GM23248 (cell line): ENCODE results near the gene FTCDNL1. TPM values are rescaled to one million over a fixed set of nuclear protein-coding genes. Genes with fewer than 3 reads are reported as not detected.

Experiments used
- DNase-seq: peaks from one replicate; pipeline ENCODE4 v3.0.0-alpha.2; 2015
- H2AFZ ChIP-seq: fragments of 200-600 bp; sonication (generic); 2 replicates; pipeline ENCODE4 v1.6.1; 2016; ENCODE audit warnings: antibody characterized with exemption
- H3F3A ChIP-seq: fragments of 200-600 bp; sonication (generic); 2 replicates; pipeline ENCODE4 v1.6.1; 2016; ENCODE audit warnings: mild to moderate bottlenecking, antibody characterized with exemption, mixed run types; ENCODE audit not compliant: insufficient read depth
- H3K27ac ChIP-seq: fragments of 200-600 bp; sonication (generic); 2 replicates; pipeline ENCODE4 v1.5.1; 2016; ENCODE audit warnings: mild to moderate bottlenecking
- H3K27me3 ChIP-seq: fragments of 200-600 bp; sonication (generic); replicated peaks from 2 replicates; pipeline ENCODE4 v1.6.1; 2016; ENCODE audit warnings: mild to moderate bottlenecking; ENCODE audit not compliant: insufficient read depth
- H3K36me3 ChIP-seq: fragments of 200-600 bp; sonication (generic); 2 replicates; pipeline ENCODE4 v1.6.1; 2016; ENCODE audit warnings: low read depth, mild to moderate bottlenecking
- H3K4me1 ChIP-seq: fragments of 200-600 bp; sonication (generic); 2 replicates; pipeline ENCODE4 v1.6.1; 2016; ENCODE audit warnings: mild to moderate bottlenecking; ENCODE audit not compliant: insufficient read depth
- H3K4me2 ChIP-seq: fragments of 200-600 bp; sonication (generic); one replicate; pipeline ENCODE4 v1.6.1; 2016; ENCODE audit warnings: mild to moderate bottlenecking; ENCODE audit not compliant: unreplicated experiment
- H3K4me3 ChIP-seq: fragments of 200-600 bp; sonication (generic); 2 replicates; pipeline ENCODE4 v1.5.1; 2016; ENCODE audit warnings: mild to moderate bottlenecking
- H3K79me2 ChIP-seq: fragments of 200-600 bp; sonication (generic); 2 replicates; pipeline ENCODE4 v1.6.1; 2016; ENCODE audit warnings: mild to moderate bottlenecking; ENCODE audit not compliant: insufficient read depth
- H3K9ac ChIP-seq: fragments of 200-600 bp; sonication (generic); 2 replicates; pipeline ENCODE4 v1.6.1; 2016; ENCODE audit warnings: mild to moderate bottlenecking
- H3K9me2 ChIP-seq: fragments of 200-600 bp; sonication (generic); 2 replicates; pipeline ENCODE4 v1.6.1; 2016; ENCODE audit warnings: mixed run types, mild to moderate bottlenecking, moderate library complexity; ENCODE audit not compliant: insufficient read depth
- H3K9me3 ChIP-seq: fragments of 200-600 bp; sonication (generic); one replicate; pipeline ENCODE4 v1.6.1; 2017; ENCODE audit warnings: low read depth
- H4K20me1 ChIP-seq: fragments of 200-600 bp; sonication (generic); 2 replicates; pipeline ENCODE4 v1.6.0; 2016; ENCODE audit not compliant: insufficient read depth
- EZH2 ChIP-seq: fragments of 200-600 bp; sonication (generic); IDR thresholded peaks from 2 replicates; pipeline ENCODE4 v1.6.1; 2018; ENCODE audit warnings: antibody characterized with exemption, mild to moderate bottlenecking; ENCODE audit not compliant: insufficient read depth, poor library complexity, severe bottlenecking
- EZH2phosphoT487 ChIP-seq: fragments of 200-600 bp; sonication (generic); IDR thresholded peaks from 2 replicates; pipeline ENCODE4 v1.6.1; 2018; ENCODE audit warnings: antibody characterized with exemption, moderate library complexity, mild to moderate bottlenecking, low read depth; ENCODE audit not compliant: insufficient read depth
- WGBS, 2 experiments: methylation state at CpG; one replicate each; pipeline ENCODE4 v1.1.6; 2015 to 2017; ENCODE audit warnings: low lambda C conversion rate in 2 of 2, low coverage in 1 of 2; ENCODE audit errors: missing lambda C conversion rate in 2 of 2; 5-methylcytosine and 5-hydroxymethylcytosine counted together
- in situ Hi-C: fragments of 300-500 bp; cut with MboI; formaldehyde crosslinking; loops from 2 replicates; pipeline ENCODE4 v1.15.0; 2020
- polyA plus RNA-seq: library from polyadenylated mRNA; unstranded; fragments of >200 nt; fragmentation: Nextera tagmentation; extraction: Ambion mirVana; gene quantifications from 2 replicates; pipeline ENCODE4 v1.2.1, GENCODE V29; 2016
- total RNA-seq: library from RNA; depleted of rRNA; stranded (reverse); fragments of >200 nt; shearing (Covaris generic); gene quantifications from 2 replicates; pipeline ENCODE4 v1.2.3, GENCODE V29; 2014

The FTCDNL1 gene
- total and polyA plus RNA-seq, 2 experiments from 2014 or later, result 0.65 to 1.9 TPM

DNA sequence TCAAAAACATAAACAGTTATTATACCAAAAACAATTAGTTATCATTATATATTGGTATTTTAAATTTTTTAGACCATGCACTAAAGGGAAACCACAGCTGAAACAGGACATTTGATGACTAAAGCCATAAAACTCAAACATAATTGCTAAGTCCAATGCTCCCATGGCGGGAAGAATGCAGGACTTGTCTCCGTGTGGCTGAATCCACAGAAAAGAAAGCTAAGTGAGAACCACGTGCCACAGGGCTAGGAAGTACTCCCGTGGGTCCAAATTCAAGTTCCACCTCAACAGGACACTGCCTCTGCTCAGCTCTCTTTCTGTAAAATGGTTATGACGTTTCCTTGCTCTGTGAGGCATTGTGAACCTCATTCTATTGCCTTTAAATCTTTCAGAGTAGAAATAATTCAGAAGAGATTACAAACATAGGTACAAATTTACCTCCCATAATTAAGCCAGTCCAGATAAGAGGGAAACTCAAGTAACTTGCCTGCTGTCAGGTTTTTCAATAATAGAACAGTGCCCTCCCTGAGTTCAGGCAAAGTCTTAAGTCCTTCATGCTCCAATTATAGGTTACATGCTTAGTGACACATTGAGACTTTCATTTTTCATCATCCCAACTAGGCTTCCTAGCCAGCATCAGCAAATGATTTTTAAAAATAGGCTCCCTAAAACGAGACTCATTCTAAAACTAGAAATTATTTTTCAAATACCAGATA is 36.7 kb downstream of the FTCDNL1 start:
- Histone ChIP-seq H3K27me3 (no peaks in the 10 kb centered on the region), H4K20me1 (no peaks in the 10 kb centered on the region), H3K4me2 (no peak overlapping the region), H3K4me3 (no peak overlapping the region), H2AFZ (no peak overlapping the region), H3K79me2 (no peaks in the 10 kb centered on the region), H3K9me3 (no peaks in the 10 kb centered on the region), H3K36me3 (no peaks in the 10 kb centered on the region), H3K9ac (no peak overlapping the region), H3F3A (peaks cover 7% of the 10 kb centered on the region; the same call in 1 of the 2 replicates), H3K4me1 (peaks cover 14% of the 10 kb centered on the region), H3K9me2 (no peaks in the 10 kb centered on the region), H3K27ac (no peak overlapping the region)
- in situ Hi-C loops, result no loop called here
- no peak for TF ChIP-seq EZH2phosphoT487
- TF ChIP-seq EZH2, result no peak
- no peak for DNase-seq
- 49 to 56% methylated on average over 6 of the region's 6 CpGs for WGBS, 2 experiments

DNA sequence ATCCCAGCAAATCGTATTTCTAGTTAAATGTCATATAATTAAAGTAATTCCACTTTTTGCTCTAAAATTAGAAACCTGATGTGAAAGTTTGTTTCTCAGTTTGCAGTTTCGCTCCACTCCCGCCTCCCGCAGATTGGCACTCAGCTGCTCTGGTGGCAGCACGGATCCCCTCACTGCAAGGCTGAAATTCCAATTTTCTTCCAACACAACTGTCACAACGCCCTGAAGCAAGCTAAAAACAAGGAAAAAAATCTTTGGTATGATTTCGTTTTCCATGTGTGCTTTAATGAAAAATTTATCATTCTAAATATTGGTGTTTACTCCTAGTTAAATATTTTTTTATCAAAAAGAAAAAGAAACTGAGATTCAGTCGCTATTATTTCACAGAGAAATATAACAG is 38.5 kb downstream of the FTCDNL1 start:
- no peaks in the 10 kb centered on the region for H3K9me3 ChIP-seq
- no peak overlapping the region for H3K4me2 ChIP-seq

DNA sequence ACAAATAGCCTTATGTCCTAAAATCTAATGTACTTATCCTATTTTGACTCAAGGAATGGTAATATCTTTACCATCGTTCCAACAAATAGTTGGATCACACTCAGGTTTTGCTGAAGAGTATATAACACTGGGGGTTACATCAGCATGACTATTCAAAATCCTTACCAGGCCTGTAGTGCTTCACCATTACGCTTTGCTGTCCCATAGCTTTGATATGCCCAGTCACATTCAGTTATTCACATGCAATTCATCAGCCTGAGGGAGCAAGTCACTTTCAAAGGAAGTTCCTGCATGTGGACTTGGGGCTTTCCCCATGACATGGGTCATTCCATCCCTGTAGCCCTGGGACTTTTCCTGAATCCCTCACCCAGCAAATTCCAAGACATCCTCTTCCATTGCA is 39.6 kb downstream of the FTCDNL1 start:
- no peaks in the 10 kb centered on the region for H4K20me1 ChIP-seq
- TF ChIP-seq EZH2 (no peak), EZH2phosphoT487 (no peak)
- DNase-seq, result peak; percentile 39
- no peaks in the 10 kb centered on the region for H3K36me3 ChIP-seq
- H3K4me3 ChIP-seq, result no peak overlapping the region
- H3K27ac ChIP-seq, result peak overlapping the region; percentile 44
- H3K4me2 ChIP-seq, result peak overlapping the region; percentile 61
- in situ Hi-C loops, result no loop called here
- peaks cover 7% of the 10 kb centered on the region; the same call in 1 of the 2 replicates for H3F3A ChIP-seq
- H2AFZ ChIP-seq, result no peak overlapping the region
- no peaks in the 10 kb centered on the region for H3K27me3 ChIP-seq
- H3K9me2 ChIP-seq, result no peaks in the 10 kb centered on the region
- WGBS, 2 experiments, result 28 to 36% methylated on average over 2 of the region's 2 CpGs
- no peaks in the 10 kb centered on the region for H3K79me2 ChIP-seq
- no peaks in the 10 kb centered on the region for H3K9me3 ChIP-seq
- H3K4me1 ChIP-seq, result peaks cover 14% of the 10 kb centered on the region
- H3K9ac ChIP-seq, result no peak overlapping the region

More for the DNA sequence above, 38.5 kb downstream of the FTCDNL1 start:
- Histone ChIP-seq H4K20me1 (no peaks in the 10 kb centered on the region), H3K9me2 (no peaks in the 10 kb centered on the region), H3K27me3 (no peaks in the 10 kb centered on the region), H3K4me3 (no peak overlapping the region), H3K27ac (no peak overlapping the region), H3K79me2 (no peaks in the 10 kb centered on the region), H2AFZ (no peak overlapping the region), H3F3A (peaks cover 7% of the 10 kb centered on the region; the same call in 1 of the 2 replicates), H3K9ac (no peak overlapping the region), H3K4me1 (peaks cover 14% of the 10 kb centered on the region), H3K36me3 (no peaks in the 10 kb centered on the region)
- no peak for TF ChIP-seq EZH2
- TF ChIP-seq EZH2phosphoT487, result no peak
- no peak for DNase-seq
- WGBS, 2 experiments, result 73 to 75% methylated on average over 8 of the region's 8 CpGs
- in situ Hi-C loops, result no loop called here

DNA sequence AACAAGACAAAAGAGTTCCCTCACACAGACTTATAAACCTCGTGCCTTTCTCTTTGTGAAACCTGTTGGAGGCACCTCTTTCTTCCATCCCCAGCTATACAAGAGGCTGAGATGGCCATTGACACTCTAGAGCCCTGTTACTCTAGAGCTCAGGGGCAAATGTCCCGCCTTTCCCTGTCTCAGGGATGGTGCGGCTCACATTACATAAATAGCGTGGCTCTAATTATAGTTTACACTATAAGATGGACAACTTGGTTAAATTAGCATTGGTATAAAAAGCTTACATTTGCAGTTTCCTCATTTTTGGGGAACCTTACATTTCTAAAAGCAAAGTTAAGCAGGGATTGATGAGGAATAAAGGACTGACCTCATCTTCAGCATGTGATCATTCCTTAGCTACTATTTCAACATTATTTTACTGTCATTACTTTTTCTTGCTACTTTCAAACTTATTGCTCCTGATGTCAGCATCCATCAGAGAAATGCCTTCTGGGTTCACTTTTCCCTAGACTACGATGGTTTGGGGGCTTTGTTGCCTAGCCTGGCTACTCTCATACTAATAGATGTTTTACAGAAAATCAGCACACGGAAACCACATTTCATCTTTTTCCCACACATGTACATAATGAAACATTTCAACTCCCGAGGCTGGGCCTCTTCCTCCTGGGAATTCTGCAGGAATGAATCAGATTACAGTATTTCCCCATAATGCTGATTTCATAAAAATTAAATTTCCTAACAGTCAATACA is 40.4 kb downstream of the FTCDNL1 start:
- Histone ChIP-seq H3K79me2 (no peaks in the 10 kb centered on the region), H3K9me3 (no peaks in the 10 kb centered on the region), H3K9me2 (no peaks in the 10 kb centered on the region), H3F3A (peaks cover 7% of the 10 kb centered on the region; the same call in 1 of the 2 replicates), H3K4me2 (peak overlapping the region; percentile 61), H2AFZ (no peak overlapping the region), H3K27ac (peak overlapping the region; percentile 44), H3K36me3 (no peaks in the 10 kb centered on the region), H3K4me1 (peaks cover 14% of the 10 kb centered on the region), H3K9ac (0 out of 2 replicates have a peak overlapping the region, but pooled peaks have one; percentile 33), H4K20me1 (no peaks in the 10 kb centered on the region), H3K27me3 (no peaks in the 10 kb centered on the region), H3K4me3 (no peak overlapping the region)
- in situ Hi-C loops, result no loop called here
- peak; percentile 69 for DNase-seq
- TF ChIP-seq EZH2phosphoT487, result no peak
- no peak for TF ChIP-seq EZH2
- WGBS, 2 experiments, result 42 to 44% methylated on average over 7 of the region's 7 CpGs
